Stimulated activated naive B cell treated with anti-CD40 and anti-IgM and Interleukin-4, amounts not matched to agents 10 μg/mL and 1 μg/mL and 100 μg/mL, for 72 hours (primary cell): Measurements from ENCODE around the gene NOM1.

Source experiments
- ATAC-seq, 2 donors: fragments of 150-1000 bp; cut with Tn5 transposase; replicated peaks; 2 replicates each; pipeline ENCODE4 v1.10.0; 2021; ENCODE audit warnings: moderate library complexity in 1 of 2
- DNase-seq: peaks from one replicate; pipeline ENCODE4 v3.0.0; 2021
- H3K27ac Mint-ChIP-seq: one replicate; pipeline ENCODE4 v1.8.0; 2022; ENCODE audit warnings: mild to moderate bottlenecking, mixed read lengths
- H3K27me3 Mint-ChIP-seq, 2 donors: one replicate each; pipeline ENCODE4 v1.8.0; 2022; ENCODE audit warnings: mixed read lengths in 2 of 2
- H3K36me3 Mint-ChIP-seq, 2 donors: one replicate each; pipeline ENCODE4 v1.8.0; 2022; ENCODE audit warnings: mixed read lengths in 2 of 2, mild to moderate bottlenecking in 1 of 2
- H3K4me1 Mint-ChIP-seq, 2 donors: one replicate each; pipeline ENCODE4 v1.8.0; 2022; ENCODE audit warnings: mixed read lengths in 2 of 2, mild to moderate bottlenecking in 1 of 2
- H3K4me3 Mint-ChIP-seq, 2 donors: one replicate each; pipeline ENCODE4 v1.8.0; 2022; ENCODE audit warnings: mild to moderate bottlenecking in 2 of 2, mixed read lengths in 2 of 2, moderate library complexity in 1 of 2
- H3K9me3 Mint-ChIP-seq, 2 donors: one replicate each; pipeline ENCODE4 v1.8.0; 2022; ENCODE audit warnings: mixed read lengths in 2 of 2, mild to moderate bottlenecking in 1 of 2

NOM1 gene

DNA sequence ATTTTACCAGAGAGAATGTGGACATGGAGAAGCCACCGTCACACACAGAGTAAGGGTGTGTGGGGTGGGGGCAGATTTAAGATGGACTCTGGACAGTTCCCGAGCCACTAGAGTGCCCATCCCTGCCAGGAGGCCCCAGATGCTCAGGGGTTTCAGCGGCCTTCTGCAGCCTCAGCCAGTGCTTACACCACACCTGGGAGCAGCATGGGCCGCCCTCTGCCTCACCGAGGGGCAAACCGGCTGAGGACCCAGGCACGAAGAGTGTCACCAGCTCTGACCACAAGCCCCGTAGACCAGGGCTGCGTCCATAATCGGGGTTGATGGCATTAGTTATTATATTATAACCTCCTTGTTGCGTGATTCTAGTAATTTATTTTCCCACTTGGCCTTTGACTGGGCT is 67.6 kb downstream of the NOM1 start:
- H3K36me3 Mint-ChIP-seq: peaks cover 0 to 4% of the 10 kb centered on the region in 2 donors
- DNase-seq: no peak
- no peaks in the 10 kb centered on the region for H3K9me3 Mint-ChIP-seq
- no peak overlapping the region for H3K4me3 Mint-ChIP-seq
- peaks cover 61 to 74% of the 10 kb centered on the region in 2 donors for H3K27me3 Mint-ChIP-seq
- H3K27ac Mint-ChIP-seq: no peak overlapping the region
- no peak for ATAC-seq
- H3K4me1 Mint-ChIP-seq: peaks cover 13 to 26% of the 10 kb centered on the region in 2 donors

DNA sequence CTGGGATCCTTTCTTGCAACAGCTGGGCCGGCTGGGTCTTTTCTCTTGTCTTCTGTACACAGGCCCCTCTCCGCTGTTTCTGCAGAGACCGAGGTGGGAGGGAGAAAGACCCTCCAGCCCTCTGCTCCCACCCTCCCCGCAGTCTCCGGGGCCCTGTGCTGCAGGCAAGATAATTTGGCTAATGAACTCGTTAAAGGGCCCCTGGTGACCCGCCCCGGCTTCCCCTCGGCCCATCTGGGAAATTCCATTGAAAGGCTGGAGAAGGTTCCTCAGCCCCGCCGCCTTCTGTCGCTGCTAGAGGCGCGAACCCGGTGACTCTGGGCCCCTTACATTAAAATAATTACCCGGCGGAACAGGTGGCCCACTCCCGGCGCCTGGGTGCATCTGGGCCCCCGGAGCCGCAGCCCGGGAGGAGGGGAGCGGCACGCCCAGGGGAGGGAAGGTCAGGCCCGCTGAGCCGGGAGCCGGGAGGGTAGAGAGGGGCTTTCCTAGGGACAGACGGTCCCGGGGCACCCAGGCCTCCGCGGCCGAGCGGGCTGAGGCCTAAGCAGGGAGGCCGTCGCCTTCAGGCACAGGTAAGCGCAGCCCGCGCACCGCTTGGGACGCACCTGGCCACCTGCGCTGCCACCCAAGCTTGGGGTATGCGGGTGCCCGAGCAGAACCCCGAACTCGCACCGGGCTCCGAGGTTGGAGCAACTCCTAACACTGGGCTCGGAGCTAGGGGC is 68.3 kb downstream of the NOM1 start:
- peaks cover 0 to 4% of the 10 kb centered on the region in 2 donors for H3K36me3 Mint-ChIP-seq
- peaks cover 61 to 74% of the 10 kb centered on the region in 2 donors for H3K27me3 Mint-ChIP-seq
- DNase-seq (no peak), ATAC-seq (no peak)
- no peak overlapping the region for H3K4me3 Mint-ChIP-seq
- peaks cover 16 to 29% of the 10 kb centered on the region in 2 donors for H3K4me1 Mint-ChIP-seq
- peak overlapping the region; percentile 75 for H3K27ac Mint-ChIP-seq
- H3K9me3 Mint-ChIP-seq: no peaks in the 10 kb centered on the region

DNA sequence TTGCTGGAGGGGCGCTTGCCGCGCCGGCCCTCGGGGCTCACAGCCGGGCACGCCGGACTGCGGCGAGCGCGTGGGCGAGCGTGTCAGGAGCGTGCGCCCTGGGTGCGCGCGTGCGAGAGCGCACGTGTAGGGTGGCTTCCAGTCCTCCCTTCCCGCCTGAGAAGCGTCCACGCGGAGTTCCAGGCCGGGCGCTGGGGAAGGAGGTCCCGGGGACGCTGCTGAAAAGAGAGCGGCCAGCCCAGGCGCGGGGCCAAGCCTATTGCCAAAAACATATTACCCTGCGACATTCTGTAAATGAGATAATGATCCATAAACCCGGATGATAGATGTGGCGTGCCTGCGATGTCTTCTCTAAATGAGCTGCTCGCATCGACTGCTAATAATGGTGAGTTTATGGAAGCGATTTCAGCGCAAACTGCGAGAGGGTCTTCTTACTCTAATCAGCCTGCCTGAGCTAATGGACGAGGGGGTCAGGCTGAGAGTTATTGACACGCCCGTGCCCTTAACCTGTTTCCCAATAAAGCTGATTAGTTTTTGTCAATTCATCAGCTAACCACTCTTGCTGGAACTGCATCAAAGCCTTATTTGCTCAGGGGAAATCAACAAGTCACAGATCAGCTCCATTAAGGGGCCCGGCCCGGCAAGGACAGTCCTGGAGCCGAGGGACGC is 69.0 kb downstream of the NOM1 start:
- DNase-seq: no peak
- no peak for ATAC-seq
- Mint-ChIP-seq H3K36me3 (peaks cover 0 to 4% of the 10 kb centered on the region in 2 donors), H3K9me3 (no peaks in the 10 kb centered on the region), H3K27ac (peak overlapping the region; percentile 92), H3K4me1 (peaks cover 17 to 29% of the 10 kb centered on the region in 2 donors), H3K4me3 (peak overlapping the region; percentile 58 to 68), H3K27me3 (peaks cover 64 to 74% of the 10 kb centered on the region in 2 donors)

DNA sequence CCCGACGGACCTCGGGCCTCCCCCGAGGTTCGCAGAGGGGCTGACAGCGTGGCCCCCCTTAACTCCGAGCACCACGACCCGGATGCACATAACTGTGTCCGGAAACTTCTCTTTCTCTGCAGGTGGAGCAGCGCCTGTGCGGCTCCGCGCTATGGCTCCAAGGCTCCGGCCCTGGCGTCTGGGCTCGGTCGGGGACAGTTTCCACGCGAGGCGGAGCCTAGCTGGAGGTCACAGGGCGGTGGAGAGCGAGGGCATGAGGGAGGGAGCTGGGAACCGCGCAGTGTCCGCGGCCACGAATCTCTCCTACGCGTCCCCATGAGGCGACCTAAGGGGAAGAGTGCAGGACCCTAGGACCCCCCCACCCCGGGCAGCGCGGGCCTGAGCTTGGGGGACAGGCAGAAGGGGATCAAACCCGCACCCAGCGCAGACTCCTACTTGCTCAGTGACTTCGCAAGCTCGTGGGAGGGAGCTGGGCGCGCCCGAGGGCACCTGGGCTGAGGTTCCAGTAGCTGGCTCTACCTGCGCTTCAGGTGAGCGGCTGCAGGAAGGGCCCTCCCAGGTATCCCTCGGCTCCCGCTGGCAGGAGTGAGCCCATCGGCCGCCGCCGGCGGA is 69.6 kb downstream of the NOM1 start:
- no peak for ATAC-seq
- peak overlapping the region; percentile 58 to 68 for H3K4me3 Mint-ChIP-seq
- peaks cover 60 to 71% of the 10 kb centered on the region in 2 donors for H3K27me3 Mint-ChIP-seq

DNA sequence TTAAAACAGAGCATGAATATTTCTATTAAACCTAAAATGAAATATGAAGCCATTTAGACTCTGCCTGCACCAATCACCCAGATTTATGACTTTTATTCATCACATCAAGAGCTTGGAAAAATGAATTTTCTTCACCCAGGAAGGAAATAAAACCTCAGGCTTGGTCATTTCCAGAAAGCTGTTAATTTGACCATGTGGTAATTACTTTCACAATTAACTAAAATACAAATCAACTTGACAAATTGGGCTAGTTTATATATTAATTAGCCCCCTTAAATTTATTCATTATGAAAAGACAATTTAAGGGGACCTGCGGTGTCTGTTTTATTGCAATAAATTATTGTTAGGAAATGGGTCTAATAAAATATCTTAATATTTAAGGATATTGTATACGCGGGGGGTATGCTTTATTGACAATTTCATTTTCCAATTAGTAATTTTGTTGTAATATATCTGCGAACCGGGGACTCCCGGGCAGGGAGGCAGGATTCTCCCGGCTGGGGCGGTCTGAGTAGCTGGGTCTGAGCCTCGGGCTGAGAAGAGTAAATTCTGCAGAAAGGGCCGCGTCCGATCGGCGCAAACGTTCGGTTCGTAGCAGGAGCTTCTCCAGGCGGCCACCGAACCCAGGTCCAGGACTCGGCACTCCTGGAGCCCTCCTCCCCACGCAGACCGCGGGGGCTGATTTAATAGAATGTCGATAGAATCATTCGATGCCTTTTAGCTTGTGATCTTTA is 70.4 kb downstream of the NOM1 start:
- Mint-ChIP-seq H3K4me3 (no peak overlapping the region), H3K36me3 (peaks cover 0 to 4% of the 10 kb centered on the region in 2 donors), H3K27me3 (peaks cover 61 to 71% of the 10 kb centered on the region in 2 donors), H3K27ac (no peak overlapping the region), H3K9me3 (peaks cover 0 to 3% of the 10 kb centered on the region in 2 donors), H3K4me1 (peaks cover 17 to 29% of the 10 kb centered on the region in 2 donors)
- no peak for DNase-seq
- ATAC-seq: no peak

More for the DNA sequence above, 69.6 kb downstream of the NOM1 start:
- no peak for DNase-seq
- peaks cover 17 to 29% of the 10 kb centered on the region in 2 donors for H3K4me1 Mint-ChIP-seq
- H3K36me3 Mint-ChIP-seq: peaks cover 0 to 4% of the 10 kb centered on the region in 2 donors
- peak overlapping the region; percentile 92 for H3K27ac Mint-ChIP-seq
- no peaks in the 10 kb centered on the region for H3K9me3 Mint-ChIP-seq

DNA sequence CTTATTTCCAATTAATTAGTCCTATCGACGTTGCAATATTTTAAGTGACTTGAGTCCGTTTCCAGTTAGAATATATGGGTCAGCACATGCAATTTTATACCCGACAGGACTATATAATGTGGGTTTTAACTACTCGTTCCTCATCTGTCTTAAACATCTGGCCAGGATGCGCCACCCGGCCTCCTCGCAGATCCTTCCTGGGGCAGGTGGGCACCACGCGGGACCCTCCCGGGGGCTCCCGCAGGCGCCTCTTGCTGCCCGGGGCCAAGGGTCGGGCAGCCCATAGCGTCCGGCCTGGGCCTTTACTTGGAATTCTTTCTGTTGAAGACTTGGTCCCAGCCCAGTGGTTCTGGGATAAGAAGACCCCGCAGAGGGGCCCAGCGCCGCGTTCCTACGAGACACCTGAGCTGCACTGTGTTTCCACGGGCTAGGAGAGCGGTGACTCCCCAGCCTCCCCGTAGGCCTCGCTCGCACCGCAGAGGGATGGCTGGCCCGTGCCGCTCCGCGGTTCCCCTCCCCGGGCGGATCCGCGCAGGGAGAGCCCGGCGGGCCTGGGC is 71.1 kb downstream of the NOM1 start:
- Mint-ChIP-seq H3K4me3 (no peak overlapping the region), H3K4me1 (peaks cover 17 to 29% of the 10 kb centered on the region in 2 donors), H3K9me3 (peaks cover 0 to 6% of the 10 kb centered on the region in 2 donors), H3K27ac (peak overlapping the region; percentile 47), H3K36me3 (peaks cover 0 to 4% of the 10 kb centered on the region in 2 donors), H3K27me3 (peaks cover 61 to 71% of the 10 kb centered on the region in 2 donors)
- DNase-seq (no peak), ATAC-seq (no peak)

DNA sequence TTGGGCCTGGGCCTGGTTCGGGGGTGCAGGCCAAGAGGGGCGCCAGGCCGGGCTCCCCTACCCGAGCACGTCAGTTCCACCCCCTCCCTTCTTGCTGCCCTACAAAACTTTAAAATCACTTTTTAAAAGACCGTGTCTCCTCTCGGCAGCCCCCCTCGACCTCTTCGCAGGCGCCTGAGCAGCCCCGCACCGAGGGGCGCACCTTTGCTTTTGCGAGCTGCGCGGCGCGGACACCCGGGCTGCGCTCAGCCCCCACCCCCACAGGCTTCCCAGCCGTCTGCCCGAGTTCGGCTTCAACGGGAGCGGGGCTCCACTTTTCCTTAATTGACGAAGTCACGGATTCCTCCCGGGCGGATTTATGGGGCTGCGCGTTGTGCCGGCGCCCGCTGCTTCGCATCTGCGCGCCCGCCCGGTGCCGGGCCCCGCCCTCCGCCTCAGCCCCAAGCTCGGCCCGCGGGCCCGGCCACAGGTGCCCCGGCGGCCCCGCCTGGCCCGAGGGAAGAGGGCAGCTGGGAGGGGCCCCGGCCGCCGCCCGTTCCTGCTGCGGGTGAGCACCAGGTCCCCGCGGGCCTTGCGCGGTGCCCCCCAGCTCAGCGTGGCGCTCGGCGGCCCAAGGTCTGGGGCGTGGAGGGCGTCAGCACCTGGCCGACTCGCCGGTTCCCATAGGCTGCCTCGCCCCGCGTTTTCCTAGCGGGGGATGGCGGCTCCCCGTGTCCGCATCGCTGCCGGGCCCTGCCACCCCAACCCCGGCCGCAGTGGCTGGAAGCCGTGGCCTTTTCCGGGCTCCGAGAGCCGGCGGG is 71.8 kb downstream of the NOM1 start:
- Mint-ChIP-seq H3K4me1 (peaks cover 15 to 24% of the 10 kb centered on the region in 2 donors), H3K9me3 (peaks cover 0 to 6% of the 10 kb centered on the region in 2 donors), H3K27me3 (peaks cover 59 to 71% of the 10 kb centered on the region in 2 donors), H3K4me3 (peak overlapping the region in 1 of 2 donors; percentile 37), H3K27ac (no peak overlapping the region), H3K36me3 (peaks cover 0 to 4% of the 10 kb centered on the region in 2 donors)
- ATAC-seq (no peak), DNase-seq (no peak)

DNA sequence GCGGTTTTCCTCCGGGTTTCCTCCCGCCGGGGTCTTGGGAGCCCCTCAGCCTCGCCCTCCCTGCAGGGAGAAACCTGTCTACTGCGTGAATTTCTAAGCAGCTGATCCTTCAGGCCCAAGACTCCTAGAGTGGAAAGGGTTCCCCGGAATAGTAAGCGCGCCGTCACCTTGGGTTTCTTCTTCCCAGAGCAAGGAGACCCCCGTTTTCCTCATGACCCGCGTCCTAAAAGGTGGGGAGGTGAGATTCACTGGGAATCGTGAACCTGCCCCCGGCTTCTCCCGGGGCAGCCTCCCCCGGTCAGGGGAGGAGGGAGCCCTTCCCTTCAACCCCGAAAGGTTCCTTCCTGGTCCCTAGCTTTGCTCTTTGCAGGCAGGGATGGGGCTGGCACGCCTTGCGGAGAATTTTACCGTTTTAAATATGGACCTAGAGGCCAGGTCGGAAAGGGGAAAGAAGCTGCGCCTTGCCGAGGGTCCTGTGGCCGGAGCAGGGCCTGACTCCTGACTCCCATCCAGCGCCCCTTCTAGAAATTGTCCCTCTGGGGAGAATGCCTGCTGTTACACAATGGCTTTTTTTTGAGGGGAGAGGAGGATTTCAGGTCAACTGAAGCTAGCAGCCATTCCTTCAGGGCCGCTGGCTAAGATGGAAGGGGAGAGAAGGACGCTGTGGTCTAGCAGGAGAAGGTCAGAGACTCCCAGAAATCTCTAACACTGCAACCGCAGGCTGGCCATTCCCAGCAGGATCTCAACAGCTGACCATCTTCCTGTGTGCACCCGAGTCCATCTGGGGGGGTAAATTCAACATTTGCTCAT is 72.6 kb downstream of the NOM1 start:
- DNase-seq: no peak
- Mint-ChIP-seq H3K4me3 (peak overlapping the region in 1 of 2 donors; percentile 37), H3K4me1 (peaks cover 9 to 16% of the 10 kb centered on the region in 2 donors), H3K27ac (peak overlapping the region; percentile 80), H3K27me3 (peaks cover 59 to 72% of the 10 kb centered on the region in 2 donors), H3K36me3 (peaks cover 0 to 4% of the 10 kb centered on the region in 2 donors), H3K9me3 (peaks cover 0 to 6% of the 10 kb centered on the region in 2 donors)
- no peak for ATAC-seq
